ENCODE data around the gene PSME1. TPM values are rescaled to one million over a fixed set of nuclear protein-coding genes. Genes with fewer than 3 reads are reported as not detected.

PSME1 gene
- total and polyA plus RNA-seq, 2 of the 13 experiments (the other 11 are each of a cell fraction or from before 2014, with no cell fraction given) = 159 to 608 TPM

DNA sequence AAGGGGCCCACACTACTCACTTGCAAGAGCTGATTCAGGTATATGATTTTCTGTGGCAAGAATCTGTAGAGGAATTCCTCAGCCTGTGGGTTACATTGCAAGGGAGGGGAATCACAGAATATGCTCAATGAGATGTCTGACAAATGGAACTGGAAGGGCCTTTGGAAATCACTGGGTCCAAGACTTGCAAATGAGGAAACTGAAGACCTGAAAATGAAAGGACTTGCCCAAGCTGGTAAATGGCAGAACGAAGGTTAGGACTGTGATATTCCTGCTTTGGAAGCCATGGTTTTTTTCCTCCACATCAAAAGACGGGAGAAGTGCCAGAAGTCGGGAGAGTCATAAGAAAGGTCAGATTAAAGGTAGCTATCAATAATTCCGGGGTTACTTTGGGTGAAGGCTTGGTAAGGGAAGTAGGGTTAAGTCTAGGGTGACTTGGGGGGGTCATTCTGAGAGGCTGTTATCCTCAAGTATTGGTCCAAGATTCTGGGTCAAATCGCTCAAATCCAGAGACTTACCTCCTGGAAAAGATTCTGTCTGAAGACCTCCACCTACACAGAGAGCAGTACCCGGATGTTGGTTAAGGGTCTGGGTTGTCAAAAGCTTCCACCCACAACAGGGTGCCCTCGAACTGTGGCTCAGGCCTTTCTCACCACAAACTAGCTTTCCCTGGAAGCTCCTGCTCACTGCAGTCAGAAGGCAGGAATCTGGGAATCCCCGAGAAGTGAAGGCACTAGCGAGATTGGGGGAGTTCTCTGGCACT, 9.9 kb downstream of the PSME1 start (continued):
- TF ChIP-seq ZBTB4 (CRISPR knock-in tag; IDR thresholded peaks at IDR 0.05; ENCODE audit: borderline replicate concordance) (peak; percentile 27; the same call in 1 of the 2 replicates), ZNF614 (CRISPR knock-in tag; IDR thresholded peaks at IDR 0.05; ENCODE audit: borderline replicate concordance) (no peak), BRD4 (CRISPR knock-in tag; IDR thresholded peaks at IDR 0.05) (0 out of 2 replicates have a peak, but pooled peaks have one; percentile 6), ZFP37 (CRISPR knock-in tag; IDR thresholded peaks at IDR 0.05; ENCODE audit: borderline replicate concordance) (no peak), DBP (CRISPR knock-in tag; IDR thresholded peaks at IDR 0.05; ENCODE audit: not compliant biosample characterization) (no peak), NAIF1 (CRISPR knock-in tag; IDR thresholded peaks at IDR 0.05; ENCODE audit: borderline replicate concordance) (no peak), ZNF552 (CRISPR knock-in tag; IDR thresholded peaks at IDR 0.05; ENCODE audit: borderline replicate concordance) (0 out of 2 replicates have a peak, but pooled peaks have one; percentile 80), KDM3A (CRISPR knock-in tag; IDR thresholded peaks at IDR 0.05; ENCODE audit: low read depth) (0 out of 2 replicates have a peak, but pooled peaks have one; percentile 45), ZNF24 (IDR thresholded peaks at IDR 0.05) (0 out of 2 replicates have a peak, but pooled peaks have one; percentile 13), AHR (CRISPR knock-in tag; IDR thresholded peaks at IDR 0.05) (no peak), U2AF1 (optimal IDR thresholded peaks at IDR 0.05; ENCODE audit: low read depth, low read length) (no peak), CSRNP1 (CRISPR knock-in tag; IDR thresholded peaks at IDR 0.05) (no peak)
- TF ChIP-seq, protein P1, sequence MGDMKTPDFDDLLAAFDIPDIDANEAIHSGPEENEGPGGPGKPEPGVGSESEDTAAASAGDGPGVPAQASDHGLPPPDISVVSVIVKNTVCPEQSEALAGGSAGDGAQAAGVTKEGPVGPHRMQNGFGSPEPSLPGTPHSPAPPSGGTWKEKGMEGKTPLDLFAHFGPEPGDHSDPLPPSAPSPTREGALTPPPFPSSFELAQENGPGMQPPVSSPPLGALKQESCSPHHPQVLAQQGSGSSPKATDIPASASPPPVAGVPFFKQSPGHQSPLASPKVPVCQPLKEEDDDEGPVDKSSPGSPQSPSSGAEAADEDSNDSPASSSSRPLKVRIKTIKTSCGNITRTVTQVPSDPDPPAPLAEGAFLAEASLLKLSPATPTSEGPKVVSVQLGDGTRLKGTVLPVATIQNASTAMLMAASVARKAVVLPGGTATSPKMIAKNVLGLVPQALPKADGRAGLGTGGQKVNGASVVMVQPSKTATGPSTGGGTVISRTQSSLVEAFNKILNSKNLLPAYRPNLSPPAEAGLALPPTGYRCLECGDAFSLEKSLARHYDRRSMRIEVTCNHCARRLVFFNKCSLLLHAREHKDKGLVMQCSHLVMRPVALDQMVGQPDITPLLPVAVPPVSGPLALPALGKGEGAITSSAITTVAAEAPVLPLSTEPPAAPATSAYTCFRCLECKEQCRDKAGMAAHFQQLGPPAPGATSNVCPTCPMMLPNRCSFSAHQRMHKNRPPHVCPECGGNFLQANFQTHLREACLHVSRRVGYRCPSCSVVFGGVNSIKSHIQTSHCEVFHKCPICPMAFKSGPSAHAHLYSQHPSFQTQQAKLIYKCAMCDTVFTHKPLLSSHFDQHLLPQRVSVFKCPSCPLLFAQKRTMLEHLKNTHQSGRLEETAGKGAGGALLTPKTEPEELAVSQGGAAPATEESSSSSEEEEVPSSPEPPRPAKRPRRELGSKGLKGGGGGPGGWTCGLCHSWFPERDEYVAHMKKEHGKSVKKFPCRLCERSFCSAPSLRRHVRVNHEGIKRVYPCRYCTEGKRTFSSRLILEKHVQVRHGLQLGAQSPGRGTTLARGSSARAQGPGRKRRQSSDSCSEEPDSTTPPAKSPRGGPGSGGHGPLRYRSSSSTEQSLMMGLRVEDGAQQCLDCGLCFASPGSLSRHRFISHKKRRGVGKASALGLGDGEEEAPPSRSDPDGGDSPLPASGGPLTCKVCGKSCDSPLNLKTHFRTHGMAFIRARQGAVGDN (CRISPR knock-in tag; IDR thresholded peaks at IDR 0.05) = no peak

Data from HepG2 (cell line).